OCI-LY7 (cell line): ENCODE measurements around the gene NPB. TPM values are rescaled to one million over a fixed set of nuclear protein-coding genes. Genes with fewer than 3 reads are reported as not detected.

Experiments
- BruUV-seq: library from RNA; stranded (reverse); fragments of 400-500 nt; replicated peaks from 2 replicates; lab custom pipeline; 2021; lab: Mats Ljungman, UMichigan
- CTCF ChIA-PET: fragments of 300-600 bp; sonication (Branson Sonifier 250); formaldehyde crosslinking; loops from one replicate; lab custom pipeline; 2022; ENCODE audit warnings: antibody characterized with exemption; ENCODE audit not compliant: unreplicated experiment; lab: Charles Lee
- POLR2A ChIA-PET: fragments of 300-600 bp; sonication (Branson Sonifier 250); formaldehyde crosslinking; loops from one replicate; lab custom pipeline; 2022; ENCODE audit warnings: antibody characterized with exemption; lab: Charles Lee
- DNase-seq: peaks from one replicate; pipeline ENCODE4 v3.0.0-alpha.2; 2015; ENCODE audit warnings: low spot score
- H2AFZ ChIP-seq: fragments of 200-600 bp; sonication (generic), shearing (Covaris generic); 2 replicates; pipeline ENCODE4 v1.6.1; 2014; ENCODE audit warnings: mild to moderate bottlenecking, antibody characterized with exemption, low read length, moderate library complexity
- H3K27ac ChIP-seq: fragments of 200-600 bp; sonication (generic); 2 replicates; pipeline ENCODE4 v1.5.1; 2014; ENCODE audit warnings: mixed run types, low read depth, mild to moderate bottlenecking, moderate library complexity, low read length, inconsistent platforms; ENCODE audit not compliant: poor library complexity, severe bottlenecking
- H3K36me3 ChIP-seq: fragments of 200-600 bp; sonication (generic); 2 replicates; pipeline ENCODE4 v1.6.1; 2014; ENCODE audit warnings: mild to moderate bottlenecking, antibody characterized with exemption, low read length, moderate library complexity, mixed read lengths; ENCODE audit not compliant: insufficient read depth
- H3K4me1 ChIP-seq: fragments of 200-600 bp; sonication (generic); 2 replicates; pipeline ENCODE4 v1.5.1; 2014; ENCODE audit warnings: mild to moderate bottlenecking, low read length; ENCODE audit not compliant: insufficient read depth, poor library complexity, severe bottlenecking
- H3K4me2 ChIP-seq: fragments of 200-600 bp; sonication (generic); 2 replicates; pipeline ENCODE4 v1.6.1; 2014; ENCODE audit warnings: mild to moderate bottlenecking, low read length
- H3K4me3 ChIP-seq: fragments of 200-600 bp; sonication (generic); 2 replicates; pipeline ENCODE4 v1.5.1; 2014; ENCODE audit warnings: mild to moderate bottlenecking, low read depth, low read length; ENCODE audit not compliant: poor library complexity, severe bottlenecking
- H3K79me2 ChIP-seq: fragments of 200-600 bp; sonication (generic); 2 replicates; pipeline ENCODE4 v1.6.1; 2016; ENCODE audit warnings: low read depth, mild to moderate bottlenecking, low read length, moderate library complexity, mixed read lengths; ENCODE audit not compliant: insufficient read depth
- H3K9me2 ChIP-seq: fragments of 200-600 bp; sonication (generic); 2 replicates; pipeline ENCODE4 v1.6.1; 2016; ENCODE audit warnings: mild to moderate bottlenecking, low read length, mixed read lengths; ENCODE audit not compliant: insufficient read depth
- H3K9me3 ChIP-seq: fragments of 200-600 bp; sonication (generic); 2 replicates; pipeline ENCODE4 v1.6.1; 2014; ENCODE audit warnings: mild to moderate bottlenecking, mixed run types, low read length, mixed read lengths
- H4K20me1 ChIP-seq: fragments of 200-600 bp; sonication (generic); 2 replicates; pipeline ENCODE4 v1.6.1; 2014; ENCODE audit warnings: mild to moderate bottlenecking, antibody characterized with exemption, low read length, moderate library complexity, mixed read lengths; ENCODE audit not compliant: insufficient read depth
- CTCF ChIP-seq: fragments of 200-600 bp; sonication (generic); conservative IDR thresholded peaks from 2 replicates; pipeline ENCODE4 v1.5.1; 2014; ENCODE audit warnings: mild to moderate bottlenecking, antibody characterized with exemption, low read length, moderate library complexity, mixed read lengths
- EZH2phosphoT487 ChIP-seq: fragments of 200-600 bp; sonication (generic); IDR thresholded peaks from 2 replicates; pipeline ENCODE4 v1.6.1; 2018; ENCODE audit warnings: low read depth, borderline replicate concordance, mild to moderate bottlenecking, mixed run types, antibody characterized with exemption, low read length, moderate library complexity, mixed read lengths
- intact Hi-C: fragments of 100-400 bp; cut with micrococcal nuclease; formaldehyde crosslinking; loops from one replicate; pipeline ENCODE4 v1.10.0; 2022; ENCODE audit not compliant: unreplicated experiment
- total RNA-seq, 2 experiments: library from RNA; depleted of rRNA in 1 of 2; stranded (reverse); fragments of >200 nt in 1 of 2; shearing (Covaris generic) in 1 of 2; gene quantifications; 2 replicates each; pipeline ENCODE4 v1.2.3, GENCODE V29; 2014 to 2022

Gene NPB
- total RNA-seq, 2 experiments from 2014 or later = 2.8 to 3.2 TPM

GRCh38 chr17:81931557-81932332, 29.7 kb downstream of the NPB start:
- ChIA-PET POLR2A (no interaction called here), CTCF (no interaction called here)
- intact Hi-C loops = no loop called here

GRCh38 chr17:81932333-81932983, 30.4 kb downstream of the NPB start:
- H3K9me2 ChIP-seq = no peaks in the 10 kb centered on the region
- H4K20me1 ChIP-seq = no peaks in the 10 kb centered on the region
- H3K36me3 ChIP-seq = peaks cover 30% of the 10 kb centered on the region
- no peak overlapping the region for H2AFZ ChIP-seq
- intact Hi-C loops = no loop called here
- POLR2A ChIA-PET = interaction anchor here (0.6 kb wide), 1 partner anchor 120 kb away, joined by 3 read pairs; no protein-coding TSS in a partner anchor
- peaks cover 6% of the 10 kb centered on the region; the same call in 1 of the 2 replicates for H3K79me2 ChIP-seq
- no peak overlapping the region for H3K27ac ChIP-seq
- H3K4me2 ChIP-seq = no peak overlapping the region
- peaks cover 23% of the 10 kb centered on the region for H3K4me1 ChIP-seq
- CTCF ChIA-PET = no interaction called here
- H3K4me3 ChIP-seq = no peak overlapping the region
- DNase-seq = peak; percentile 20
- BruUV-seq = TSS peak; percentile 84
- H3K9me3 ChIP-seq = no peaks in the 10 kb centered on the region
- TF ChIP-seq EZH2phosphoT487 (no peak), CTCF (no peak)

More at GRCh38 chr17:81931557-81932332, 29.7 kb downstream of the NPB start:
- no peak overlapping the region for H2AFZ ChIP-seq
- H3K4me2 ChIP-seq = no peak overlapping the region
- TF ChIP-seq CTCF = no peak
- no peak for TF ChIP-seq EZH2phosphoT487
- H3K79me2 ChIP-seq = peaks cover 9% of the 10 kb centered on the region; the same call in 1 of the 2 replicates
- no peak overlapping the region for H3K27ac ChIP-seq
- BruUV-seq = no TSS peak
- H4K20me1 ChIP-seq = no peaks in the 10 kb centered on the region
- H3K4me1 ChIP-seq = peaks cover 21% of the 10 kb centered on the region
- no peaks in the 10 kb centered on the region for H3K9me2 ChIP-seq
- peaks cover 30% of the 10 kb centered on the region for H3K36me3 ChIP-seq
- DNase-seq = no peak
- H3K9me3 ChIP-seq = no peaks in the 10 kb centered on the region
- H3K4me3 ChIP-seq = no peak overlapping the region
